ENCODE measurements around the gene ZSCAN26. TPM values are rescaled to one million over a fixed set of nuclear protein-coding genes. Genes with fewer than 3 reads are reported as not detected.

Gene ZSCAN26
- total and polyA plus RNA-seq, 2 of the 4 experiments (the other 2 are of a cell fraction) = 13.1 to 42.1 TPM

GRCh38 chr6:28220257-28221133, 46.4 kb upstream of the ZSCAN26 start:
- H3K23ac ChIP-seq (ENCODE audit: low read depth, low read length) = peak overlapping the region; percentile 49; the same call in 1 of the 2 replicates
- 58% methylated on average over 2 of the region's 6 CpGs; no CpG with 5 or more reads in 1 of the 2 experiments for WGBS, 2 experiments (ENCODE audit: extremely low coverage in 2 of 2, insufficient read length in 1 of 2)
- CTCF ChIA-PET = no interaction called here
- no peak for TF ChIP-seq POLR2A (IDR thresholded peaks at IDR 0.05; ENCODE audit: low read depth, low read length)
- TF ChIP-seq, protein P1, sequence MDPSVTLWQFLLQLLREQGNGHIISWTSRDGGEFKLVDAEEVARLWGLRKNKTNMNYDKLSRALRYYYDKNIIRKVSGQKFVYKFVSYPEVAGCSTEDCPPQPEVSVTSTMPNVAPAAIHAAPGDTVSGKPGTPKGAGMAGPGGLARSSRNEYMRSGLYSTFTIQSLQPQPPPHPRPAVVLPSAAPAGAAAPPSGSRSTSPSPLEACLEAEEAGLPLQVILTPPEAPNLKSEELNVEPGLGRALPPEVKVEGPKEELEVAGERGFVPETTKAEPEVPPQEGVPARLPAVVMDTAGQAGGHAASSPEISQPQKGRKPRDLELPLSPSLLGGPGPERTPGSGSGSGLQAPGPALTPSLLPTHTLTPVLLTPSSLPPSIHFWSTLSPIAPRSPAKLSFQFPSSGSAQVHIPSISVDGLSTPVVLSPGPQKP (IDR thresholded peaks at IDR 0.05; ENCODE audit: borderline replicate concordance, low read depth, low read length) = no peak
- TF ChIP-seq MXI1 (IDR thresholded peaks at IDR 0.05; ENCODE audit: borderline replicate concordance, low read depth, low read length) = no peak
- TF ChIP-seq CEBPB (IDR thresholded peaks at IDR 0.05; ENCODE audit: low read depth, low read length) = no peak
- no peak for TF ChIP-seq MAFK (IDR thresholded peaks at IDR 0.05; ENCODE audit: low read depth, low read length)
- TF ChIP-seq RFX5 (IDR thresholded peaks at IDR 0.05; ENCODE audit: low read depth, low read length) = no peak
- TF ChIP-seq FOS (IDR thresholded peaks at IDR 0.05; ENCODE audit: low read depth, low read length) = no peak
- TF ChIP-seq CTCF (conservative IDR thresholded peaks at IDR 0.05; ENCODE audit: low read depth, low read length) = no peak
- no peak for TF ChIP-seq CHD1 (IDR thresholded peaks at IDR 0.05; ENCODE audit: low read depth, low read length)
- H3K27me3 ChIP-seq (ENCODE audit: control insufficient read depth, insufficient read depth, low read length) = no peaks in the 10 kb centered on the region; the same call in 1 of the 2 replicates
- no TSS peak for BruUV-seq (replicated peaks)
- H2AFZ ChIP-seq (replicated peaks; ENCODE audit: low read length, poor library complexity) = no peak overlapping the region
- H2BK20ac ChIP-seq (ENCODE audit: low read depth, low read length) = no peak overlapping the region
- H3K36me3 ChIP-seq (ENCODE audit: control insufficient read depth, insufficient read depth, low read length) = no peaks in the 10 kb centered on the region
- POLR2A ChIA-PET (ENCODE audit: unreplicated experiment) = no interaction called here
- H3K14ac ChIP-seq (replicated peaks; ENCODE audit: low read depth, low read length) = no peak overlapping the region
- H3K4me3 ChIP-seq (ENCODE audit: insufficient read depth, low read depth, low read length) = no peak overlapping the region
- no peak overlapping the region for H3K4me2 ChIP-seq (ENCODE audit: low read depth, low read length)
- peaks cover 10 to 16% of the 10 kb centered on the region in 2 experiments; a peak in 3 of 4 replicates for H3K79me1 ChIP-seq (ENCODE audit: low read depth in 1 of 2, low read length in 2 of 2)
- intact Hi-C loops (cut with micrococcal nuclease) = no loop called here
- no peak overlapping the region for H2BK15ac ChIP-seq (ENCODE audit: low read depth, low read length)
- dilution Hi-C loops (cut with HindIII; ENCODE audit: low sequenced_read_pairs, unreplicated experiment) = no loop called here
- H3K56ac ChIP-seq (ENCODE audit: extremely low read depth, insufficient read depth, low read length) = no peak overlapping the region
- peak; percentile 22 for DNase-seq
- no peak overlapping the region for H4K5ac ChIP-seq (ENCODE audit: low read depth, low read length)
- H4K20me1 ChIP-seq (ENCODE audit: insufficient read depth, low read length) = no peaks in the 10 kb centered on the region
- in situ Hi-C loops (cut with MboI; ENCODE audit: low sequenced_read_pairs) = no loop called here
- no peak overlapping the region for H2BK5ac ChIP-seq (ENCODE audit: low read depth, low read length, poor library complexity, severe bottlenecking)
- no peak overlapping the region for H4K91ac ChIP-seq (ENCODE audit: insufficient read depth, low read depth, low read length)
- H3K18ac ChIP-seq (ENCODE audit: low read depth, low read length) = no peak overlapping the region
- H3K9ac ChIP-seq (ENCODE audit: low read depth, low read length) = no peak overlapping the region
- H4K8ac ChIP-seq (ENCODE audit: low read depth in 2 of 2, low read length in 2 of 2) = peak overlapping the region in 1 of 2 experiments; percentile 51; a peak in 2 of 4 replicates
- no peak overlapping the region for H2BK120ac ChIP-seq (ENCODE audit: low read depth, low read length)
- no peak overlapping the region for H2AK5ac ChIP-seq (ENCODE audit: low read depth, low read length)
- no peaks in the 10 kb centered on the region for H3K9me3 ChIP-seq (ENCODE audit: control insufficient read depth, insufficient read depth, low read length)
- no peak overlapping the region for H2AK9ac ChIP-seq (replicated peaks; ENCODE audit: low read depth, low read length, poor library complexity)
- peaks cover 4% of the 10 kb centered on the region for H3K4me1 ChIP-seq (ENCODE audit: control insufficient read depth, insufficient read depth, low read length)
- no peak overlapping the region for H3K27ac ChIP-seq (ENCODE audit: insufficient read depth, low read length)
- peaks cover 3% of the 10 kb centered on the region; the same call in 1 of the 2 replicates for H3K9me1 ChIP-seq (ENCODE audit: insufficient read depth, low read length)
- ATAC-seq (ENCODE audit: low read depth) = no peak
- no peak overlapping the region for H3K4ac ChIP-seq (ENCODE audit: low read depth, low read length)

Measured in IMR-90 (cell line).